ENCODE results near the gene RGS9. TPM values are rescaled to one million over a fixed set of nuclear protein-coding genes. Genes with fewer than 3 reads are reported as not detected.

The RGS9 gene
- total and polyA plus RNA-seq, 2 of the 13 experiments (the other 11 are each of a cell fraction or from before 2014, with no cell fraction given): 0.44 to 0.74 TPM

DNA sequence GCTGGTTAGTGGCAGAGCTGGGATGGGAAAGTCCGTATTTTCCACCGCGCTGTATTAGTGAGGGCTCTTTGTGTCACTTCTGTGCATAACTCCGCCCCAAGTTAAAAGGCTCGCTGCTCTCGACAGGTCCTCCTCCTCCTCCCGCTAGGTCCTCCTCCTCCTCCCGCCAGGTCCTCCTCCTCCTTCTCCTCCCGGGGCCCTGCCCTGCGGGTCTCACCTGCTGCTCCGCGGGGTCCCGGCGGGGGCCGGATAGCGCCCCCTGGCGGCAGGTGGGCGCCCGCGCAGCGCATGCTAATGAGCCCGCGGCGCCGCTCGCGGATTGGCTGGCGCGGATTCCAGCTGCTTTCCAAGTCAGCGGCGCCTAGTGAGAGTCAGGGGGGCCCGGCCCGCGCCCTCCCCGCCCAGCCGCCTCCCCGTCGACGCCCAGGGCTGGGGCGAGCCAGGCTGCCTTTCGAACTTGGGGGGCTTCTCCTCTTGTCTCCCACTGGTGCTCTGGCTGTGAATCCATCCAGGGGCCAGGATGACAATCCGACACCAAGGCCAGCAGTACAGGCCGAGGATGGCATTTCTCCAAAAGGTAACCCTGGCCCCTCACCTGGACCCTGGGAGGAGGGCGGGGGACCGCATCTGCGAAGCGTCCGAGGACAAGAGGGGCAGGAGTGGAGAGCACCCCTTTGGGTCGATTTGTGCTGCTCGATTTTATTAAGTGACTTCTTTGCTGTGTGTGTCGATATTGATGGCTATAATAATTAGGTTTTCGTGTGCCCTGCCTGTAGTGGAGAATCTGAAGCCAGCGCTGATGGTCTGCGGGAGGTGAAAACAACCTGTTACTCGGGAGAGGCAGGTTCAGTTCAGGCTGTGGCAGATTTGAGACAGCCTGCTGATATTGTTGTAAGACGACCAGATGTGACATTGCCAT is at the start of gene RGS9 (continued):
- TF ChIP-seq ZNF816 (CRISPR knock-in tag; IDR thresholded peaks at IDR 0.05; ENCODE audit: borderline replicate concordance) (no peak), E2F5 (CRISPR knock-in tag; conservative IDR thresholded peaks at IDR 0.05) (peak; percentile 65; the same call in 1 of the 2 replicates), ZNF225 (CRISPR knock-in tag; IDR thresholded peaks at IDR 0.05) (no peak; the same call in 1 of the 2 replicates), CENPT (CRISPR knock-in tag; IDR thresholded peaks at IDR 0.05; ENCODE audit: low read depth) (no peak), ZKSCAN1 (IDR thresholded peaks at IDR 0.05; ENCODE audit: low read length) (no peak), GATAD1 (CRISPR knock-in tag; IDR thresholded peaks at IDR 0.05) (no peak), EHMT2 (IDR thresholded peaks at IDR 0.05; ENCODE audit: borderline replicate concordance, low read depth, low read length) (no peak), ZBTB33 (CRISPR knock-in tag; IDR thresholded peaks at IDR 0.05) (no peak), THAP11 (CRISPR knock-in tag; IDR thresholded peaks at IDR 0.05) (0 out of 2 replicates have a peak, but pooled peaks have one; percentile 32), TFDP2 (CRISPR knock-in tag; IDR thresholded peaks at IDR 0.05) (peak; percentile 78), ZNF430 (CRISPR knock-in tag; IDR thresholded peaks at IDR 0.05) (no peak), SMARCC2 (IDR thresholded peaks at IDR 0.05) (no peak), ZNF709 (CRISPR knock-in tag; IDR thresholded peaks at IDR 0.05) (no peak), POLR2AphosphoS5 (IDR thresholded peaks at IDR 0.05; ENCODE audit: low read depth, low read length) (no peak), ZNF143 (CRISPR knock-in tag; IDR thresholded peaks at IDR 0.05) (no peak), ZSCAN5A (CRISPR knock-in tag; IDR thresholded peaks at IDR 0.05; ENCODE audit: borderline replicate concordance) (no peak), TEAD2 (CRISPR knock-in tag; IDR thresholded peaks at IDR 0.05) (0 out of 2 replicates have a peak, but pooled peaks have one; percentile 28), REXO4 (CRISPR knock-in tag; IDR thresholded peaks at IDR 0.05; ENCODE audit: borderline replicate concordance) (no peak)
- TF ChIP-seq, protein P1, sequence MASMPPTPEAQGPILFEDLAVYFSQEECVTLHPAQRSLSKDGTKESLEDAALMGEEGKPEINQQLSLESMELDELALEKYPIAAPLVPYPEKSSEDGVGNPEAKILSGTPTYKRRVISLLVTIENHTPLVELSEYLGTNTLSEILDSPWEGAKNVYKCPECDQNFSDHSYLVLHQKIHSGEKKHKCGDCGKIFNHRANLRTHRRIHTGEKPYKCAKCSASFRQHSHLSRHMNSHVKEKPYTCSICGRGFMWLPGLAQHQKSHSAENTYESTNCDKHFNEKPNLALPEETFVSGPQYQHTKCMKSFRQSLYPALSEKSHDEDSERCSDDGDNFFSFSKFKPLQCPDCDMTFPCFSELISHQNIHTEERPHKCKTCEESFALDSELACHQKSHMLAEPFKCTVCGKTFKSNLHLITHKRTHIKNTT (CRISPR knock-in tag; IDR thresholded peaks at IDR 0.05): no peak
- TF ChIP-seq, protein P2, sequence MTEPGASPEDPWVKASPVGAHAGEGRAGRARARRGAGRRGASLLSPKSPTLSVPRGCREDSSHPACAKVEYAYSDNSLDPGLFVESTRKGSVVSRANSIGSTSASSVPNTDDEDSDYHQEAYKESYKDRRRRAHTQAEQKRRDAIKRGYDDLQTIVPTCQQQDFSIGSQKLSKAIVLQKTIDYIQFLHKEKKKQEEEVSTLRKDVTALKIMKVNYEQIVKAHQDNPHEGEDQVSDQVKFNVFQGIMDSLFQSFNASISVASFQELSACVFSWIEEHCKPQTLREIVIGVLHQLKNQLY (CRISPR knock-in tag; IDR thresholded peaks at IDR 0.05): no peak
- TF ChIP-seq, protein P3, sequence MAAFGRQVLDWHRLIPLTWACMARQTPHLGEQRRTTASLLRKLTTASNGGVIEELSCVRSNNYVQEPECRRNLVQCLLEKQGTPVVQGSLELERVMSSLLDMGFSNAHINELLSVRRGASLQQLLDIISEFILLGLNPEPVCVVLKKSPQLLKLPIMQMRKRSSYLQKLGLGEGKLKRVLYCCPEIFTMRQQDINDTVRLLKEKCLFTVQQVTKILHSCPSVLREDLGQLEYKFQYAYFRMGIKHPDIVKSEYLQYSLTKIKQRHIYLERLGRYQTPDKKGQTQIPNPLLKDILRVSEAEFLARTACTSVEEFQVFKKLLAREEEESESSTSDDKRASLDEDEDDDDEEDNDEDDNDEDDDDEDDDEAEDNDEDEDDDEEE (CRISPR knock-in tag; IDR thresholded peaks at IDR 0.05): peak; percentile 30; the same call in 1 of the 2 replicates

All from HepG2 (cell line).